Measurements from ENCODE around the gene GSKIP.

GSKIP gene

GRCh38 chr14:96418075-96418474 lies 54.7 kb downstream of the GSKIP start:
- no peak for DNase-seq (ENCODE audit: low spot score)

DNA sequence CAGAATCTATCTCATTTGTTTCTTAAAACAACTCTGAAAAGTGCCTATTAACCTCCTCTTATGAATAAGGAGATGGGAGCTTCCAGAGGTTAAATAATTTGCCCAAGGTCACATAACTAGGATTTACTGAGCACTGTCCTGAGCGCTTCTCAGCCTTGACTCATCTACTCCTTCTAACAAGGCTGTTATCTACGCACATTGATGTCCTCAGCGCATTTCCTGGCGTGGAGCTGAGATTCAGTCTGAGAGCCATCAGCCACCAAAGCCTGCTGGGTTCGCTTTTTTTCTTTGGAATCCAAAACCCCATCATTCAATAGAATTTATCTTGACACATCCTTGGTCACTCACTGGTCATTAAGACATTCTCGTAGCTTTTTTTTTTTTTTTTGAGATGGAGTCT lies 57.9 kb downstream of the GSKIP start:
- DNase-seq (ENCODE audit: low spot score), result no peak

DNA sequence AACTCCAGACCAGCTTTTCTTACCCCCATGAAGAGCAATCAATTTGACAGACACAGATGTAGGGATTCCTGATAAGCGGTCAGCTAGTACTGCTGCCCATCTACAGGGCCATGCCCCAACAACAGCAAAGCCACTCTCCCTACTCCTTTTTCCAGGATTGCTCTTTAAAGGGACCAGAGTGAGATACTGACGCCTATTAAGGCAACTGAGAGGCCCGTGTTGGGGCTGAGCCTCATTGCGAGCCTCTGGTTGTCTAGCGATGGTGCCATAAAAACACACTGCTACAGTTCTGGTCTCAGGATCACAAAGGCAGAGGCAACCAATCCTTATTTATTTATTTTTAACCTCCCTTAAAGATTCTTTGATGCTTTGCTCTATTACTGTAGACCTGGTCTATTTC lies 59.7 kb downstream of the GSKIP start:
- DNase-seq (ENCODE audit: low spot score), result no peak

DNA sequence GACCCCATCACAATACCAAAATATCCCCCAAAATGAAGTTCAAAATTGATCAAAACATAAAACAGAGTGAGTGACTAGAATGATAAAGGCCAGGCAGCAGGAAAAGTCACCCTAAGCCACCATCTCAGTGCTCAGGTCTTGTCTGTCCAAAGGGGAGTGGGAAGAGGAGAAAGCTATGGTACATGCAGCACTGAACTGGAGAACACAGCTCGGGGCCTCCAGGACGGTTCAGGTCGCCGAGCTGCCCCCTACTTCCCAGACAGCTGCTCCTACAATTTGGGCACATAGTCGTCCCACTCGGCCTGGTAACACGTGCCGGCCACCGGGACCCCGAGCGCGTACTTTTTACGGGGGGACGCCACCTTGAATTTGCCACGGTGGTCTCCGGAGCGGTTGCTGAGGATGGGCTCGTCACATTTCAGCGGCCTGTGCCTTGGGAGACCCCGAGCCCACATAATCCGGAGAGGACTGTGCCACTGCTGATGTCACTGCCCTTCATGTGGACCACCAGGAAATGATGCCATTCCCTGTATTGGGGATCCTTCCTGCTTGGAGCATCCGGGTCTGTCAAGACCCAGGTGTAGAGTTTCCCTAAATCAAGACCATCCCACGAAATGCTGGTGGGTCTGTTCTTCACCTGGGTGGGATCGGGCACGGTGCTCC lies 60.3 kb downstream of the GSKIP start:
- DNase-seq (ENCODE audit: low spot score), result no peak

- peak; percentile 79 for DNase-seq (ENCODE audit: low spot score)
These were observed 61.0 kb downstream of the GSKIP start for GRCh38 chr14:96424109-96424989.

DNA sequence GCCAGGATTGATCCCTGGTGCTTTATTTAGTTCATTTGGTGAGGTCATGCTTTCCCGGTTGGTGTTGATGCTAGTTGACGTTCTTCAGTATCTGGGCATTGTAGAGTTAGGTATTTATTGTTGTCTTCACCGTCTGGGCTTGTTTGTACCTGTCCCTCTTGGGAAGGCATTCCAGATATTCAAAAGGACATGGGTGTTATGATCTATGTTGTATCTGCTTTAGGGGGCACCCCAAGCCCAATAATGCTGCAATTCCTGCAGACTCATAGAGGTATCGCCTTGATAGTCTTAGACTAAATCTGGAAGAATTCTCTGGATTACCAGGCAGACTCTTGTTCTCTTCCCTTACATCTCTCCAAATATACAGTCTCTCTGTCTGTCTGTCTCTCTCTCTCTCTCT lies 70.7 kb downstream of the GSKIP start:
- no peak for DNase-seq (ENCODE audit: low spot score)
